Ectodermal cell (in vitro differentiated cells): ENCODE measurements around the gene MCF2L.

ENCODE experiments used
- H3K27ac ChIP-seq: 2 replicates; pipeline ENCODE4 v1.7.0; 2013; ENCODE audit warnings: mild to moderate bottlenecking, low read depth, low read length; ENCODE audit not compliant: insufficient read depth, poor library complexity, severe bottlenecking
- H3K27me3 ChIP-seq: 2 replicates; pipeline ENCODE4 v1.7.0; 2013; ENCODE audit warnings: mild to moderate bottlenecking, low read length; ENCODE audit not compliant: insufficient read depth, control insufficient read depth, poor library complexity, severe bottlenecking
- H3K36me3 ChIP-seq: one replicate; pipeline ENCODE4 v1.7.0; 2013; ENCODE audit warnings: low read length; ENCODE audit not compliant: control insufficient read depth, insufficient read depth
- H3K4me1 ChIP-seq: one replicate; pipeline ENCODE4 v1.7.0; 2013; ENCODE audit warnings: low read length; ENCODE audit not compliant: control insufficient read depth, insufficient read depth
- H3K4me3 ChIP-seq: 2 replicates; pipeline ENCODE4 v1.7.0; 2013; ENCODE audit warnings: low read depth, low read length, control low read depth; ENCODE audit not compliant: insufficient read depth
- H3K9me3 ChIP-seq: 2 replicates; pipeline ENCODE4 v1.7.0; 2013; ENCODE audit warnings: mild to moderate bottlenecking, low read length, moderate library complexity; ENCODE audit not compliant: control insufficient read depth
- WGBS, 2 experiments: methylation state at CpG; one replicate each; pipeline ENCODE4 v1.1.7; 2013; ENCODE audit warnings: missing lambda C conversion rate in 2 of 2; 5-methylcytosine and 5-hydroxymethylcytosine counted together

Gene MCF2L

DNA sequence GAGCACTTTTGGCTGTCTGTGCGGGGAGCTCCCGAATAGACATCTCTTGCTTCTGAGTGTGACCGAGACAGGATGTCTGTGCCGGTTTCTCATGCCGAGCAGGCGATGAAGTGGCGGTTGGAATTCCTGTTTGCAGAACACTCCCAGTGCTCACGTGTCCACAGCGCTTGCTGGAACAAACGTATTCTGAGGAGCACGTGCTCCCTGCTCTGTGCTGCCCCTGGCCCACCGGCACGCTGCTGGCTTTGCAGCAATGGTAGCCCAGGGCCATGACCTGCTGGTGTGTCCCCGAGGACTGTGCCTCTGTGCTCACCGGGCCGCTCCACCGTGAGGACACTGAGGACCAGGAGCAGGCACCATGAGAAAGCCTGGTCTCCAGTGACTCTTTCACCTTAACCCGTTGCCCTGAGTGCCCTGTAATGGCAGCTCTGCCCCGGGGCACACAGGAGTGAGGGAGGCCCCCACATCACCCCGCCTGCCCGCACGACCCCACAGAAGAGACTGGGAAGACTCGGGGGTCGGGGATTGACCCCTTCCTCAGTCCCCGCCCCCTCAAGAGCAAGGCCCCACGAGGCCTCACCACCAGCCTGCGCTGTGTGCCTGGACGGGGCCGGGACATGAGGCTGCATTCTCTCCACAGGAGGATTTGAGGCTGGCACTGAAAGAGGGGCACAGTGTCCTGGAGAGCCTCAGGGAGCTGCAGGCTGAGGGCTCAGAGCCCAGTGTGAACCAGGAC lies 96.6 kb downstream of the MCF2L start:
- Histone ChIP-seq H3K27me3 (no peaks in the 10 kb centered on the region), H3K36me3 (no peaks in the 10 kb centered on the region), H3K4me3 (no peak overlapping the region), H3K4me1 (no peaks in the 10 kb centered on the region), H3K9me3 (no peaks in the 10 kb centered on the region), H3K27ac (no peak overlapping the region)
- WGBS, 2 experiments = 93 to 95% methylated on average over 29 of the region's 29 CpGs

DNA sequence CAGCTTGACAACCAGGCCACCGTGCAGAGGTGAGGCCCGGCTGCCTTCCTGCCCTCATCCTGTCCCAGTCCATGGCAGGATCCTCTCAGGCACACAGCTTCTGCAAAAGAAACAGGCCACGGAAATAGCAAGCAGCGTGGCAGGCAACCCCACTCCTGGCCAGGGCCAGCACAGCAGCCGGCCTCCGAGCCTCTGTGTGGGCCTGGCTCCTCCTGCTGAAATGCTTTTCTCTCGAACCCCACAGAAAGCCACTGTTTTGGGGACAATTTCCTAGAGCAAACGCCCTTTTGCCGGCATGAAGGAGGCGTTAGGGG lies 97.1 kb downstream of the MCF2L start:
- Histone ChIP-seq H3K9me3 (no peaks in the 10 kb centered on the region), H3K27me3 (no peaks in the 10 kb centered on the region), H3K4me3 (no peak overlapping the region), H3K27ac (no peak overlapping the region), H3K4me1 (no peaks in the 10 kb centered on the region), H3K36me3 (no peaks in the 10 kb centered on the region)
- WGBS, 2 experiments = 95 to 96% methylated on average over 10 of the region's 10 CpGs

DNA sequence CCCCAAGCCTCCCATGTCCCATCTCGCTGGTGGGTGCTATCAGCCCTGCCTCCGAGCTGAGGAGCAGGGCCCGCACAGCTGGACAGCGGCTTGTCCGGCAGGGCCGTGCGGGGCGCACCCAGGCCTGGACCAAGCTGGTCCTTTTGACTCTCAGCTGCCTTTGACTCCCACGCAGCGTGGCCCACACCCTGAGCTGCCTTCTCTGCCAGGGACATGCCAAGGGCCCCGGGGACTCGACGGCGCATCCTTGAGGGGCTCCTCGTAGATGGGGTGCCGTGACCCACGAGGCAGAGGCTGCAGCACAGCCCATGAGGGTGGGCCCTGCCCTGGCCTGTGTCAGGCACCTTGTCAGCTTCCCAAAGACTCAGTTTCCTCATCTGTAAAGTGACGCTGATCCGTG lies 97.7 kb downstream of the MCF2L start:
- H3K36me3 ChIP-seq = no peaks in the 10 kb centered on the region
- H3K4me1 ChIP-seq = no peaks in the 10 kb centered on the region
- H3K27me3 ChIP-seq = no peaks in the 10 kb centered on the region
- H3K4me3 ChIP-seq = no peak overlapping the region
- no peaks in the 10 kb centered on the region for H3K9me3 ChIP-seq
- 98% methylated on average over 19 of the region's 19 CpGs for WGBS, 2 experiments
- no peak overlapping the region for H3K27ac ChIP-seq

DNA sequence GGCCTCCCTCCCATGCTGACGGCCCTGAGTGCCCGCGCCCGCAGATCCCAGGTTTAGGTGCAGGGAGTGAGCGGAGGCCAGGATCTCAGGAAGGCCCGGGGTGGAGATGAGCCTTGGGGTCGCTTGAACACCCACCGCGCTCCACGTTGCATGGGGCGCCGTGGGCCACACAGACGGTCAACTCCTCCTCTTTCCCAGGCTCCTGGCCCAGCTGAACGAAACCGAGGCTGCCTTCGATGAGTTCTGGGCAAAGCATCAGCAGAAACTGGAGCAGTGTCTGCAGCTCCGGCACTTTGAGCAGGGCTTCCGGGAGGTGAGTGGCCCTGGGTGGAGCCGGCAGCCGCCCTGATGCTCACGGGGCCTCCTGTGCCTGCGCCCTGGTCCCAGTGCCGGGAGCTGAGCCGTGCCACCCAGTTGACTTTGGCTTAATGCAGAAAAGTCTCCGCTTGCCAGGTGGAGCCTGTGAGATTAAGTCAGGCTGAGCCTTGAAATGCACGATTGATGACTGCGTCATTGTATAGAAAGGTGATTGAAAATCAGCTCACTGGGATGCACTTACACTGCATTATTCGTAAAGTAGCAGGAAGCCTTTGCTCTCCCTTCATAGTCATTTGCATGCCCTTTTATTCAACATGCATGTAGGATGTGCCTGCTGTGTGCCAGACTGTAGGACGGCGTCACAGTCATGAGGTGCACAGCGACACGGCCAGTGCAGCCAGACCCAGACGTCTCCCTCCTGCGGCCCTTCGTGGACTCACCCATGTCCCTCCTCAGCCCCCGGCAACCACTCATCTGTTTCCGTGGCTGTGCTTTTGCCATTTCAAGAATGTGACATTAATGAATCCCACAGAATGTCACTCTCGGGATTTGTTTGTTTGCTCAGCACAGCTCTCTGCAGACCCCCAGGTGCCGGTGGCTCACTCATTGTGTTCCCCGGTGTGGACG lies 101.1 kb downstream of the MCF2L start:
- Histone ChIP-seq H3K4me1 (no peaks in the 10 kb centered on the region), H3K9me3 (no peaks in the 10 kb centered on the region), H3K27ac (no peak overlapping the region), H3K4me3 (no peak overlapping the region), H3K36me3 (no peaks in the 10 kb centered on the region), H3K27me3 (no peaks in the 10 kb centered on the region)
- 89 to 90% methylated on average over 41 of the region's 41 CpGs for WGBS, 2 experiments

DNA sequence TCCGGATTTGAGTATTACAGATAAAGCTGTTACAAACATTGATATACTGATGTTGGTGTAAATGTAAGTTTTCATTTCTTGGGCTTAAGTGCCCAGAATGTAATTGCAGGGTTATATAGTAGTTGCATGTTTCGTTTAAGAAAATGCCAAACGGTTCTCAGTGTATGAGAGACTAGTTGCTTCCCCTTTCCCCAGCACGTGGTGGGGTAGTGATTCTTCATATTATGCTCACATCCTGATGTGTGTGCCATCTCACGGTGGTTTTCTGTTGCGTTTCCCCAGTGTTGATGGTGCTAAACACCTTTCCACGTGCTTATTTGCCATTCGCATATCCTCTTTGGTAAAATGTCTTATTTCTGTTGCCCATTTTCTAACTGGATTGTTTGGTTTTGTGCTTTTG lies 101.8 kb downstream of the MCF2L start:
- no peaks in the 10 kb centered on the region for H3K27me3 ChIP-seq
- no peaks in the 10 kb centered on the region for H3K36me3 ChIP-seq
- H3K9me3 ChIP-seq = no peaks in the 10 kb centered on the region
- H3K4me3 ChIP-seq = no peak overlapping the region
- H3K27ac ChIP-seq = no peak overlapping the region
- 91 to 94% methylated on average over 8 of the region's 8 CpGs for WGBS, 2 experiments
- no peaks in the 10 kb centered on the region for H3K4me1 ChIP-seq

DNA sequence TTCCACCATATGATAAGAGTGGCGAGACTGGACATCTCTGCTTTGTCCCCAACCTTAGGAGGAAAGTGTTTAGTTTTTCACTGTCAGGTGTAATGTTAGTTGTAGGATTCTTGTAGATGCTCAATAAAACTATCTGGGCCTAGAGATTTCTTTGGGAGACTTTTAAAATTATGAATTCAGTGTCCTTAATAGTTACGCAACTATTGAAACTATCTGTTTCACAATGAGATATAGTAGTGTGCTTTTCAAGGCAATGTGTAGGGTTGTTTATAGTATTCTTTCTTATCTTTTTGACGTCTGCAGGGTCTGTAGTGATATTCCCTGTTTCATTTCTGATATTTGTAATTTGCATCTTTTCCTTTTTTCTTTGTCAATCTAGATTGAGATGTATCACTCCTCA lies 103.4 kb downstream of the MCF2L start:
- no peak overlapping the region for H3K27ac ChIP-seq
- H3K9me3 ChIP-seq = no peaks in the 10 kb centered on the region
- no peaks in the 10 kb centered on the region for H3K27me3 ChIP-seq
- 97 to 100% methylated on average over 2 to 3 of the region's 3 CpGs for WGBS, 2 experiments
- no peak overlapping the region for H3K4me3 ChIP-seq
- no peaks in the 10 kb centered on the region for H3K36me3 ChIP-seq
- no peaks in the 10 kb centered on the region for H3K4me1 ChIP-seq

DNA sequence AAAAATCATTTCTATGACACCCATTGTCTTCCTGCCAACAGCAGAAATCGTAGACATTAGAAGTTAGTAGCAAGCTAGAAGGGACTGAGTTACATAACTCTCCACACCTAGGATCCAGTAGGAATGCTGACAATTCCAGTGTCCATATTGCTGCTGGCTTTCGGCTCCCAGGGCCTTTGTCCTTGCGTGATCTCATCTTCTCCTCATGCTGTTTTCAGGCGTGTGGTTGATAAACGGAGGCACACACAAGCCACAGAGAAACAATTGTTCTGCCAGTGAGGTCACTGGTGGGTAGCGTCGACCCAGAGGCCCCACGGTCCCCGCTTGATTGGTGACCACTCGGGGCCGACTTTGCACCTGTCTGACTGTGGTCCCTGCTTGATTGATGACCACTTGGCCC lies 104.9 kb downstream of the MCF2L start:
- Histone ChIP-seq H3K9me3 (no peaks in the 10 kb centered on the region), H3K27ac (no peak overlapping the region), H3K4me1 (no peaks in the 10 kb centered on the region), H3K36me3 (no peaks in the 10 kb centered on the region), H3K4me3 (no peak overlapping the region), H3K27me3 (no peaks in the 10 kb centered on the region)
- WGBS, 2 experiments = 94% methylated on average over 11 of the region's 11 CpGs

DNA sequence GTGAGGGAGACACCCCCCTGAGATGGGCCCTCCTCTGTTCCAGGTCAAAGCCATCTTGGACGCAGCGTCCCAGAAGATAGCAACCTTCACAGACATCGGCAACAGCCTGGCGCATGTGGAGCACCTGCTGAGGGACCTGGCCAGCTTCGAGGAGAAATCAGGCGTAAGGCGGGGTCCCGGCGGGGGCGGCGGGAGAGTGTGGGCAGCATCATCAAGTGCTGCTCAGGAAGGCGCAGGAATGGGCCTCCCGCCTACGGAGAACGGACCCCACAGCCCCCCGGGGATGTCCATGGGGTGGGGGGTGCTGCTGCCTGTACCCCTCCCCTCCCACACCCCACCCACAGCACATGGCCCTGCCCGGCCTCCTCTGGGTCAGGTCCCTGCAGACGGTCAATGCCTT lies 105.4 kb downstream of the MCF2L start:
- Histone ChIP-seq H3K27ac (no peak overlapping the region), H3K4me1 (no peaks in the 10 kb centered on the region), H3K36me3 (no peaks in the 10 kb centered on the region), H3K4me3 (no peak overlapping the region), H3K27me3 (no peaks in the 10 kb centered on the region), H3K9me3 (no peaks in the 10 kb centered on the region)
- 95% methylated on average over 18 of the region's 18 CpGs for WGBS, 2 experiments

DNA sequence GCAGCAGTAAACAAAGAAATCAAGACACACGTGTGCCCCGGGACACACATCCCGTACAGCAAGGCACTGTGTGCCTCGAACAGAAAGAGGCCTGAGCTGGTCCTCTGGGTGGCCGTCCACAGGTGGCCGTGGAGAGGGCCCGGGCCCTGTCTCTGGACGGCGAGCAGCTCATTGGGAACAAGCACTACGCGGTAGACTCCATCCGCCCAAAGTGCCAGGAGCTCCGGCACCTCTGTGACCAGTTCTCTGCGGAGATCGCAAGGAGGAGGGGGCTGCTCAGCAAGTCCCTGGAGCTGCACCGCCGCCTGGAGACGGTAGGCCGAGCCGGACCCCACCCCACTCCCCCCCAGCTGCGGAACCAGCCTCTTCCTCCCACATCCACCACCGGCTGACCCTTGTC lies 105.9 kb downstream of the MCF2L start:
- Histone ChIP-seq H3K9me3 (no peaks in the 10 kb centered on the region), H3K4me1 (no peaks in the 10 kb centered on the region), H3K36me3 (no peaks in the 10 kb centered on the region), H3K27me3 (no peaks in the 10 kb centered on the region), H3K27ac (no peak overlapping the region), H3K4me3 (no peak overlapping the region)
- WGBS, 2 experiments = 96 to 97% methylated on average over 22 of the region's 22 CpGs

DNA sequence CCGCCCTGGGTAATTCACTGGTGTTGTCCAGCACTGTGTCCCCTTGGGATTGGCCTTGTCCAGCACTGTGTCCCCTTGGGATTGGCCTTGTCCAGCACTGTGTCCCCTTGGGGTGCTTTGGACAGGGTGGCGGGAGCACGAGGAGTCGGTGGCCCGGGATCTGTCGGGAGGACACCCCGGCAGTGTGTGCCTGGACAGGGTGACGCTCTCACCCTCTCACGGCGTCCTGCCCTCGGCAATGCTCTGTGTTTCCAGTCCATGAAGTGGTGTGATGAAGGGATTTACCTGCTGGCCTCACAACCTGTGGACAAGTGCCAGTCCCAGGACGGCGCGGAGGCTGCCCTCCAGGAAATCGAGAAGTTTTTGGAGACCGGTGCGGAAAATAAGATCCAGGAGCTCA lies 106.7 kb downstream of the MCF2L start:
- Histone ChIP-seq H3K27me3 (no peaks in the 10 kb centered on the region), H3K27ac (no peak overlapping the region), H3K4me3 (no peak overlapping the region), H3K36me3 (no peaks in the 10 kb centered on the region), H3K4me1 (no peaks in the 10 kb centered on the region), H3K9me3 (no peaks in the 10 kb centered on the region)
- WGBS, 2 experiments = 96% methylated on average over 17 of the region's 17 CpGs
